ENCODE results near the gene CYTH4.
"Not testable (repeated sequence)": the region's sequence is repeated elsewhere in the genome, so short reads cannot be mapped to it uniquely, and the experiment has no call there.

Gene CYTH4, protein sequence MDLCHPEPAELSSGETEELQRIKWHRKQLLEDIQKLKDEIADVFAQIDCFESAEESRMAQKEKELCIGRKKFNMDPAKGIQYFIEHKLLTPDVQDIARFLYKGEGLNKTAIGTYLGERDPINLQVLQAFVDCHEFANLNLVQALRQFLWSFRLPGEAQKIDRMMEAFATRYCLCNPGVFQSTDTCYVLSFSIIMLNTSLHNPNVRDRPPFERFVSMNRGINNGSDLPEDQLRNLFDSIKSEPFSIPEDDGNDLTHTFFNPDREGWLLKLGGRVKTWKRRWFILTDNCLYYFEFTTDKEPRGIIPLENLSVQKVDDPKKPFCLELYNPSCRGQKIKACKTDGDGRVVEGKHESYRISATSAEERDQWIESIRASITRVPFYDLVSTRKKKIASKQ

GRCh38 chr22:37282385-37282677 lies at the start of gene CYTH4:
CYTH4 (plus strand) TSS chr22:37282508; CDS start chr22:37282570, 62 bp downstream.
- no peak for DNase-seq

GRCh38 chr22:37233371-37233750 lies 48.9 kb upstream of the CYTH4 start:
- not testable (repeated sequence) for DNase-seq

- no peak for DNase-seq
Measured at GRCh38 chr22:37233751-37234631, 48.3 kb upstream of the CYTH4 start.

GRCh38 chr22:37234736-37235711 lies 47.3 kb upstream of the CYTH4 start:
- DNase-seq = no peak

- DNase-seq = no peak
Measured at GRCh38 chr22:37235897-37236607, 46.3 kb upstream of the CYTH4 start.

DNA sequence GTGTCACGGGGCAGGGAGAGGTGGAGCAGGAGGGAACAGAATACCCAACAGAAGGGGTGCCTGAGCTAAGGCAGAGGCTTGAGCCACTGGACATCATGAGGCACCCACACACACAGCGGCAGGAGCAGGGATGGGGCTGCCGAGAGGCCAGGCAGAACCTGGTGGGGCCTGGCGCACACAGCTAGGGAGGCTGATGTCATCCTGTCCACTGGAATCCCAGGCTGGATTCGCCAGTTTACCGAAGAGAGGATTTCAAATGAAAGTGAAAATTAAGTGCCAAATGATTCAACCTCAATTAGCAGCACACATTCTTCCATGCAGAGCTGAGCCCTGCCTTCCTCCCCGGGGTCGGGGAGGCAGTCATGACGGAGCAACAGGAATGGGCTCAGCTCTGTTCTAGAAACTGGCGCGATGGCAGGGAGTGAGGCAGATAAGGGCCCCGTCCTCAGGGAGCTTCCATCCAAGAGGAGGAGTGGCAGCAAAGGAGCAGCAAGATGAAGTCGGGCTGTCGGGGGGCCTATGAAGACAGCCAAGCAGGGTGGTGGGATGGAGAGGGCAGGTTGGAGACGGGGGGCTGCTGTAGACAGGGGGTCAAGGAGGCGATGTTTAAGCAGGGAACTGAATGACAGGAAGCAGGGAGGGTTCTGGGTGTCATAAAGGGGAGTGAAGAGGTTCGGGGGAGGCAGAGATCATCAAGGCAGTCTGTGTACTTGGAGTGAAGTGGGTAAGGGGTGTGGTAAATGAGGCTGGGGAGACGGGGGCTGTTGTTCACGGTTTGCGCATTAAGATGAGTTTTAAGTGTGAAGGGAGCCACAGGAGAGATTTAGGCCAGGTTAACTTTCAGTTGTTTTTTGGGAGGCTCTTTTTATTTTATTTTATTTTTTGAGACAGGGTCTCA lies 44.7 kb upstream of the CYTH4 start:
- DNase-seq = no peak

DNA sequence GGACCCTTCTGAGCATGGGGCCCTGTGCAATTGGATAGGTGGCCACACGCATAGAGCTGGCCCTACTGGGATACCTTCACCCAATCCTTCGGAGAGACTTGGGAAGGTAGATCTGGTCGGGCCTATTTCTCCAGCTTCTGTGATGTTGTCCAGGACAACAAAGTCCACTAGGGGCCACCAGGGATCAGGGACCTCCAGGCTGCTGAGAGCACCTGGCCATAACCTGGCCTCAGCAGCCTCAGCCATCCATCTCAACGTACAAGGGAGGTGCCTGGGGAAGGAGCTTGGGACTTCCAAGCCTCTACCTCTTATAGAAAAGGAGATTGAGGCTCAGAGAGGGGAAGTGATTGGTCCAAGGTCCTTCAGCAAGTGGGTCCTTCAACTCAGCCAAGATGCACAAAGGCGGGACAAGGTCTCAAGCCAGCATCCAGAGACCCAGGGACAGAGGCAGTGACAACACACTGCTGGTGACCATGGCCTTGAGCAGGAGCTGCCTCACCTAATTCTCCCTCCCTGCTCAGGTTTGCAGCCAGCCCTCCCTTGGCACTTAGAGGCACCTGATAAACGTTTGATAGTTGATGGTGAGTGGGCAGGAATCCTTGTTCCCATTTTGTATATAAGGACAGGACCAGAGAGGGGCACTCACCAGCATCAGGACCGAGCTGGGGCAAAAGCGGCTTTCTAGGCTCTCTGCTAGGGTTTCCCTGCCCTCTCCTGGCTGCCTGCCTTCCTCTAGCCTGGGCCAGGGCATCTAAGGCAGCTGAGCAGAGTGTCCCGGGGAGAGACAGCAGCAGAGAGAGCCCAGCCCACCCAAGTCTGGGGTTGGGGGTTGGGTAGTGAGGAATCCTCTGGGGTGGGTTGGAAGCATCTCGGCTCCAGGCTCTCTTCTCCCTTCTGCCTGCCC lies 42.7 kb upstream of the CYTH4 start:
- no peak for DNase-seq

GRCh38 chr22:37240240-37240940 lies 41.9 kb upstream of the CYTH4 start:
- no peak for DNase-seq

DNA sequence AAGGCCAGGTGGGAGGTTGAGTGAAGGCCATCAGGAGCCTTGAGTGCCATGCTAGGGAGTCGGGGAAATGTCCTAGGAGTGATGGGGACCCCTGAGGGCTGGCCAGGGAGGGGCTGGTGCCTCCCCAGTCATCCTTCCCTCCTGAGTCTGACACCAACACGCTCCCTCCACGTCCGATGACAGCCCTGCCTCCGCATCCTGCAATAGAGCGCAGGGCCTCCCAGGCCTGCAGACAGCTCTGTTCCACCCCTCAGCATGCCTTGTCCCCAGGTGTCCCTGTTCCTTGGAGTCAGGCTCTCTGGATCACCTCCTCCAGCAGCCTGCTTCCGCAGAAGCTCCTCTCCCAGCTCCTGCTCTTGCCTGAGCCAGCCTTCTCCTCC lies 41.4 kb upstream of the CYTH4 start:
- DNase-seq = no peak

DNA sequence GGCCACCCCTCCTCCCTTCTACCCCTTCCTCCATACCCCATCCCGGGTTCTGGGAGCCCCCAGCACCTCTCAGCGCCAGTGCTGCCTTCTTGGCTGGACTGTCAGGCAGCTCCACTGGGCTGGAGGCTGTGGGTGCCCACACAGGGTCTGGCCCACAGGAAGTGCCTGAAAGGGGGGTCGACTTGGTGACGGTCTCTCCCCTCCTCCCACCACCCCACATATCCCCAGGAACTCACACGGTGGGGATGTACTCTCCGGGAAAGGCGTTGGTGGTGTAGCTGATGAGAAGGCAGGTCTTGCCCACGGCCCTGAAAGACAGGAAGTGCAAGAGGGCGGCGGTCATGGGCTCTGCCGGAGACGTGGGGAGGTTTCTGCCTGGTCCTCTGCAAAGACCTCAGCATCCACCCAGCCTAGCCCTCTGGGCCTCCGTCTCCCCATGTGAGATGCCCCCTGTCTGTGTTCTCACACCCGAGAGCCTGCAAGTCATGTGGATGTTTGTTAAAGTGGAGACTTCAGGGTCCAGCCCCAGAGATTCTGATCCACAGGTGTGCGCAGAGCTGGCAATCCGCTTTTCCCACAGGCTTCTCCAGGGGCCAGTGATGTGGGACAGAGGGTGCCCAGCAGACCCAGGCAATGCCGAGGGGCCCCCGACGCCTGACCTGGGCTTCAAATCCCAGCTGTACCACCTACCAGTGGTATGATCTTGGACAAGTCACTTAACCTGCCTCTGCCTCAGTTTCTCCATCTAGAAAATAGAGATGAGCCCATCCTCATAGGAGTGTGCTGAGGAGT lies 40.8 kb upstream of the CYTH4 start:
- DNase-seq = no peak

GRCh38 chr22:37242395-37242918 lies 39.9 kb upstream of the CYTH4 start:
- DNase-seq = peak; percentile 98

- peak; percentile 13 for DNase-seq
Measured at GRCh38 chr22:37243402-37244113, 38.8 kb upstream of the CYTH4 start.

GRCh38 chr22:37244114-37244921 lies 38.0 kb upstream of the CYTH4 start, which contains the start of gene RAC2:
RAC2 (minus strand) TSS chr22:37244269; CDS start chr22:37244148, 121 bp downstream.
- peak; percentile 93 for DNase-seq

GRCh38 chr22:37244922-37245722 lies 37.2 kb upstream of the CYTH4 start:
- DNase-seq = no peak

DNA sequence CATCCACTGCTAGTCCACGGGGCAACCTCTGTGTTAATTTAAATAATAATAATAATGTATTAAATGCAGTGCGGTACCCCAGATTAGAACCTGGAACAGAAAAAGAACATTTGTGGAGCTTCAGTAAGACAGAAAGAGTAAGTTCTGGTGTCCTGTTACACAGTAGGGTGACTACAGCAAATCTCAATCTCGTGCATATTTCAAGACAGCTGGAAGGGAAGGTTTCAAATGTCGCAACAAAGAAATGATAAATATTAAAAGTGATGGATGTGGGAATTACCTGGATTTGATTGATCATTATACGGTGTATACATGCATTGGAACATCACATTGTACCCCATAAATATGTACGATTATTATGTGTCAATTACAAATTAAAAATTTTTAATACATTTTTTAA lies 36.6 kb upstream of the CYTH4 start:
- no peak for DNase-seq

- DNase-seq = no peak
Measured at GRCh38 chr22:37248251-37248650, 34.1 kb upstream of the CYTH4 start.
